GM12892 (cell line): ENCODE measurements around the gene TNS1.

ENCODE experiments used
- DNase-seq: peaks from one replicate; pipeline ENCODE4 v3.0.0; 2011; ENCODE audit not compliant: insufficient read length
- FAIRE-seq: peaks from 2 replicates; lab custom pipeline; 2011; peaks lifted over from hg19 to GRCh38; lab: Jason Lieb, UNC
- POLR2A ChIP-seq: IDR thresholded peaks from 2 replicates; pipeline ENCODE4 v1.6.1; 2011; ENCODE audit warnings: low read depth, low read length, control low read depth
- POLR2AphosphoS5 ChIP-seq: IDR thresholded peaks from 2 replicates; pipeline ENCODE4 v1.6.1; 2011; ENCODE audit warnings: low read depth, low read length, control low read depth
- TAF1 ChIP-seq: IDR thresholded peaks from 2 replicates; pipeline ENCODE4 v1.6.1; 2011; ENCODE audit warnings: low read depth, mild to moderate bottlenecking, control low read depth, low read length, borderline replicate concordance

Gene TNS1

GRCh38 chr2:217914078-217914477 lies 88.7 kb downstream of the TNS1 start:
- TF ChIP-seq POLR2A (no peak), TAF1 (no peak), POLR2AphosphoS5 (no peak)
- DNase-seq, result no peak
- no peak for FAIRE-seq

- no peak for TF ChIP-seq POLR2A
- no peak for TF ChIP-seq POLR2AphosphoS5
- TF ChIP-seq TAF1, result no peak
- no peak for DNase-seq
- no peak for FAIRE-seq
Measured at GRCh38 chr2:217913436-217913835, 89.4 kb downstream of the TNS1 start.

GRCh38 chr2:217912098-217913024 lies 90.4 kb downstream of the TNS1 start:
- TF ChIP-seq POLR2AphosphoS5 (no peak), POLR2A (no peak), TAF1 (no peak)
- no peak for DNase-seq
- FAIRE-seq, result no peak

GRCh38 chr2:217911283-217912097 lies 91.3 kb downstream of the TNS1 start:
- DNase-seq (no peak), FAIRE-seq (no peak)
- TF ChIP-seq POLR2AphosphoS5, result no peak
- TF ChIP-seq POLR2A, result no peak
- TF ChIP-seq TAF1, result no peak

GRCh38 chr2:217910875-217911212 lies 92.0 kb downstream of the TNS1 start:
- TF ChIP-seq POLR2AphosphoS5, result no peak
- TF ChIP-seq POLR2A, result no peak
- no peak for TF ChIP-seq TAF1
- no peak for FAIRE-seq
- no peak for DNase-seq

- no peak for DNase-seq
- TF ChIP-seq POLR2AphosphoS5 (no peak), TAF1 (no peak), POLR2A (no peak)
- FAIRE-seq, result no peak
Measured at GRCh38 chr2:217909156-217909820, 93.5 kb downstream of the TNS1 start.

GRCh38 chr2:217908544-217908943 lies 94.3 kb downstream of the TNS1 start:
- DNase-seq, result no peak
- FAIRE-seq, result no peak
- no peak for TF ChIP-seq POLR2A
- no peak for TF ChIP-seq TAF1
- TF ChIP-seq POLR2AphosphoS5, result no peak

- TF ChIP-seq POLR2AphosphoS5, result no peak
- no peak for TF ChIP-seq TAF1
- no peak for TF ChIP-seq POLR2A
- no peak for DNase-seq
- no peak for FAIRE-seq
Measured at GRCh38 chr2:217907266-217907665, 95.5 kb downstream of the TNS1 start.

GRCh38 chr2:217906798-217907197 lies 96.0 kb downstream of the TNS1 start:
- DNase-seq (no peak), FAIRE-seq (no peak)
- TF ChIP-seq POLR2AphosphoS5, result no peak
- no peak for TF ChIP-seq TAF1
- no peak for TF ChIP-seq POLR2A

GRCh38 chr2:217905896-217906295 lies 96.9 kb downstream of the TNS1 start:
- FAIRE-seq (no peak), DNase-seq (no peak)
- TF ChIP-seq POLR2A (no peak), TAF1 (no peak), POLR2AphosphoS5 (no peak)

GRCh38 chr2:217905395-217905794 lies 97.4 kb downstream of the TNS1 start:
- TF ChIP-seq POLR2A, result no peak
- no peak for TF ChIP-seq POLR2AphosphoS5
- TF ChIP-seq TAF1, result no peak
- DNase-seq, result no peak
- no peak for FAIRE-seq
